Chondrocyte (in vitro differentiated cells): ENCODE measurements around the gene TM6SF1. TPM values are rescaled to one million over a fixed set of nuclear protein-coding genes. Genes with fewer than 3 reads are reported as not detected.
"Not testable (repeated sequence)": the region's sequence is repeated elsewhere in the genome, so short reads cannot be mapped to it uniquely, and the experiment has no call there.

Experiments used
- DNase-seq: peaks from one replicate; pipeline ENCODE4 v3.0.0; 2021; ENCODE audit warnings: mixed read lengths, low spot score
- H3K27ac Mint-ChIP-seq: one replicate; pipeline ENCODE4 v1.8.0; 2021; ENCODE audit warnings: mild to moderate bottlenecking, moderate library complexity, mixed read lengths; ENCODE audit not compliant: unreplicated experiment
- H3K27me3 Mint-ChIP-seq: 2 replicates; pipeline ENCODE4 v1.8.0; 2021; ENCODE audit warnings: low read depth, mixed read lengths
- H3K36me3 Mint-ChIP-seq: 2 replicates; pipeline ENCODE4 v1.8.0; 2021; ENCODE audit warnings: low read depth, mixed read lengths
- H3K4me1 Mint-ChIP-seq: 2 replicates; pipeline ENCODE4 v1.8.0; 2021; ENCODE audit warnings: low read depth, mild to moderate bottlenecking, mixed read lengths
- H3K4me3 Mint-ChIP-seq: one replicate; pipeline ENCODE4 v1.8.0; 2021; ENCODE audit warnings: mild to moderate bottlenecking, moderate library complexity, mixed read lengths; ENCODE audit not compliant: unreplicated experiment
- H3K9me3 Mint-ChIP-seq: 2 replicates; pipeline ENCODE4 v1.8.0; 2021; ENCODE audit warnings: low read depth, mixed read lengths
- CTCF ChIP-seq: fragments of 200-600 bp; sonication (generic); IDR thresholded peaks from 2 replicates; pipeline ENCODE4 v1.5.0; 2021; ENCODE audit warnings: antibody characterized with exemption, mild to moderate bottlenecking, moderate library complexity
- total RNA-seq: library from RNA; stranded (reverse); gene quantifications from 3 replicates; pipeline ENCODE4 v1.2.1, GENCODE V29; 2021

Gene TM6SF1
- total RNA-seq, 1 donor from 2014 or later: 22.3 TPM

DNA sequence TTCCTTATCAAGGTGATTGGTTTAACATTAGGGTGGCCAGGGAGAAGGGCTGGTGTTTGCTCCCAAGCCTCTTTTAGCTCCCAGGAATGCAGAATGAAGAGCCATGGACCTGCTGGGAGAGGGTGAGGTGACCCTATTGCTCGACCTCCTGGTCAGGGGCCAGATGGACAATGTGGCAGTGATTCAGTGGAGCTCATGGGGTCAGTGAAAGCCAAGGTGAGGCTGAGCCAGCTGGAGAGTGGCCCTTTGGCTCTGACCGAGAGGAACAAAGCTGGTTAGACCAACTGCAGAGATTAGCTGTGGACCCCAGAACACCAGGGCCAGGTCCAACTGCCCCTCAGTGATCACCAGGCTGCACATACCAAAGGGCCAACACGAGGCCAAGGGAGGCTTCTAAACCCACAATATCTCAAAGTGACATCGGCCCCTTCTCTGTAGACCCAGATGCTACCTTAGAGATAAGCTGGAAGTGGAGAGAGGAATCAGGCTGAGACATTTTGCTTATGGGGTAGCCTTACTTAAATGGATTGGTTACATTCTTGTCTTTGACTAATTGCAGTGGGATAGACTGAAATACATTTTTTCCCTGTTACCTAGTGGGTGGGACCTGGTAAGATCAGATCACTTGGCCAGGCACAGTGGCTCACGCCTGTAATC lies 24.6 kb upstream of the TM6SF1 start:
- H3K27me3 Mint-ChIP-seq: peaks cover 27% of the 10 kb centered on the region
- TF ChIP-seq CTCF: no peak
- no peak overlapping the region for H3K27ac Mint-ChIP-seq
- DNase-seq: no peak
- H3K4me1 Mint-ChIP-seq: peaks cover 2% of the 10 kb centered on the region
- no peaks in the 10 kb centered on the region for H3K9me3 Mint-ChIP-seq
- H3K36me3 Mint-ChIP-seq: no peaks in the 10 kb centered on the region
- no peak overlapping the region for H3K4me3 Mint-ChIP-seq

- H3K27me3 Mint-ChIP-seq, H3K9me3 Mint-ChIP-seq, DNase-seq, H3K4me3 Mint-ChIP-seq, H3K36me3 Mint-ChIP-seq, H3K4me1 Mint-ChIP-seq, H3K27ac Mint-ChIP-seq: not testable (repeated sequence)
Observed at GRCh38 chr15:83085461-83085860, 22.0 kb upstream of the TM6SF1 start.

- H3K27ac Mint-ChIP-seq, H3K9me3 Mint-ChIP-seq, H3K27me3 Mint-ChIP-seq, H3K4me1 Mint-ChIP-seq, H3K36me3 Mint-ChIP-seq, DNase-seq, H3K4me3 Mint-ChIP-seq: not testable (repeated sequence)
Observed at GRCh38 chr15:83085864-83086552, 21.4 kb upstream of the TM6SF1 start.

DNA sequence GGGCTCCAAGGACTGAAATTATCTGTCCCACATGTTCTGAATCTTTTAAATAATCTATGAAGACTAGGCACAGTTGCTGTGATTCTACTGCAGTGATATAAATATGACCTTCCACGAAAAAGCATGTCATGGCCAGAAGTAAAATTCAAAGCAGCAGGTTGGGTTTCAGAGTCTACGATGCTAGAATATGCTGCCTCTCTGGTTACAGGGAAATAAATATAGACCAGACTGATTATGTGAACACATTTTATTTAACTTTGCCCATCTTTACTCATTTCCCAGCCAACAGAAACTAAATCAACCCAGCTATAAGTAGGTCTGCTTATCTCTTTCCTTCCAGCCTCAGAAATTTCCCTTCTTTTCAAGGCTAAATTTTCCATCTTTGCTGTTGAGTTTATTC lies 19.9 kb upstream of the TM6SF1 start:
- Mint-ChIP-seq H3K4me1 (peaks cover 3% of the 10 kb centered on the region), H3K27ac (no peak overlapping the region), H3K36me3 (no peaks in the 10 kb centered on the region), H3K4me3 (no peak overlapping the region), H3K9me3 (no peaks in the 10 kb centered on the region), H3K27me3 (peaks cover 2% of the 10 kb centered on the region)
- no peak for DNase-seq
- no peak for TF ChIP-seq CTCF

- no peaks in the 10 kb centered on the region for H3K9me3 Mint-ChIP-seq
- no peak for DNase-seq
- H3K36me3 Mint-ChIP-seq: no peaks in the 10 kb centered on the region
- no peak overlapping the region for H3K27ac Mint-ChIP-seq
- peaks cover 3% of the 10 kb centered on the region for H3K4me1 Mint-ChIP-seq
- TF ChIP-seq CTCF: no peak
- H3K4me3 Mint-ChIP-seq: no peak overlapping the region
- no peaks in the 10 kb centered on the region for H3K27me3 Mint-ChIP-seq
Observed at GRCh38 chr15:83088876-83089275, 18.6 kb upstream of the TM6SF1 start.

DNA sequence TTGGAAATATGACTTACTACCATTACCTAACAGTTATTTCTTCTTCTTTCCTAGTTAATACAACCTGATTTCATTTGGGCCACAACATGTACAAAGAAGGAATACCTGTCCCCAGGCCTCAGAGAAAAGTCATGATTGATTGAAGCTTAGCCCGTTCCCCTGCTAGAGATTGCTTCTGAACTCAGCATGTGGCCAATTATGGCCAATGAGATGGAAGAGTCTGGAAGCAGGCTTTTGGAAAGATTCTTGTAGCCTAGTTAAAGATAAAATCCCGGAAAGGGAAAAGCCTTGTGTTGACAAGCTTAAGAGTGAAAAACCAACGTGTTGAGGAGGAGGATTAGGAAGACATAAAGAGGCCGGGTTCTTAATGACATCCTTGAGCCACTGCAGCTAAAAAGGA lies 17.0 kb upstream of the TM6SF1 start:
- DNase-seq: no peak
- H3K27me3 Mint-ChIP-seq: no peaks in the 10 kb centered on the region
- TF ChIP-seq CTCF: no peak
- H3K4me3 Mint-ChIP-seq: no peak overlapping the region
- H3K4me1 Mint-ChIP-seq: peaks cover 3% of the 10 kb centered on the region
- H3K27ac Mint-ChIP-seq: no peak overlapping the region
- no peaks in the 10 kb centered on the region for H3K9me3 Mint-ChIP-seq
- no peaks in the 10 kb centered on the region for H3K36me3 Mint-ChIP-seq

DNA sequence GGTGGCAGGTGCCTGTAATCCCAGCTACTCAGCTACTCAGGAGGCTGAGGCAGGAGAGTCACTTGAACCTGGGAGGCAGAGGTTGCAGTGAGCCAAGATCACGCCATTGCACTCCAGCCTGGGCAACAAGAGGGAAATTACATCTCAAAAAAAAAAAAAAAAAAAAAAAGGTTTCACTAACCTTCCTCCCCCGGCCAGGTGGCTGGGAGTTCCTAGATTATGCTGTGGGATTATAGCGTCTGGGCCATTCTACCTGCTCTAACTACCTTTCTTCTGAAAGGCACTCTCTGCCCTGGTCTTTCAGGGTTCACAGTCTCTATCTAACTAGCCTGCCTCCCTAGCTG lies 15.5 kb upstream of the TM6SF1 start:
- H3K27ac Mint-ChIP-seq, H3K9me3 Mint-ChIP-seq, H3K36me3 Mint-ChIP-seq, H3K27me3 Mint-ChIP-seq, DNase-seq, H3K4me3 Mint-ChIP-seq, H3K4me1 Mint-ChIP-seq: not testable (repeated sequence)
